Skin of body (tissue), 2 donors: ENCODE results near the gene RARA. TPM values are rescaled to one million over a fixed set of nuclear protein-coding genes. Genes with fewer than 3 reads are reported as not detected.

Experiments used
- DNase-seq: peaks from one replicate; lab custom pipeline; 2025; lab: John Stamatoyannopoulos, UW
- total RNA-seq: library from RNA; depleted of rRNA; stranded (reverse); fragments of >200 nt; gene quantifications from one replicate; pipeline ENCODE4 v1.2.3, GENCODE V29; 2014

RARA gene
- total RNA-seq, 1 donor from 2014 or later: 19.4 TPM

GRCh38 chr17:40345161-40345993 lies 36.4 kb downstream of the RARA start:
- peak; percentile 65 for DNase-seq

GRCh38 chr17:40345994-40346764 lies 37.2 kb downstream of the RARA start:
- DNase-seq: peak; percentile 39

- DNase-seq: no peak
Observed at GRCh38 chr17:40346765-40347158, 37.8 kb downstream of the RARA start.

- DNase-seq: no peak
Observed at GRCh38 chr17:40347319-40348135, 38.5 kb downstream of the RARA start.

GRCh38 chr17:40348136-40348504 lies 39.1 kb downstream of the RARA start:
- DNase-seq: no peak

- no peak for DNase-seq
Observed at GRCh38 chr17:40348562-40349476, 39.8 kb downstream of the RARA start.

GRCh38 chr17:40349477-40349894 lies 40.5 kb downstream of the RARA start:
- DNase-seq: no peak

GRCh38 chr17:40349895-40350688 lies 41.1 kb downstream of the RARA start:
- peak; percentile 90 for DNase-seq

GRCh38 chr17:40350689-40351358 lies 41.8 kb downstream of the RARA start:
- no peak for DNase-seq

GRCh38 chr17:40351359-40352236 lies 42.6 kb downstream of the RARA start:
- no peak for DNase-seq

- DNase-seq: no peak
Observed at GRCh38 chr17:40352237-40352778, 43.3 kb downstream of the RARA start.

- no peak for DNase-seq
Observed at GRCh38 chr17:40352779-40353394, 43.9 kb downstream of the RARA start.

- DNase-seq: no peak
Observed at GRCh38 chr17:40354221-40355122, 45.5 kb downstream of the RARA start.

- DNase-seq: no peak
Observed at GRCh38 chr17:40355123-40355803, 46.3 kb downstream of the RARA start.

GRCh38 chr17:40355804-40356758 lies 47.1 kb downstream of the RARA start:
- DNase-seq: no peak
